ENCODE data around the gene PTPRG. TPM values are rescaled to one million over a fixed set of nuclear protein-coding genes. Genes with fewer than 3 reads are reported as not detected.
A peak's percentile ranks its signal among the peaks of the same experiment; 100 is the strongest.

Gene PTPRG
- polyA plus RNA-seq, 3 donors = not detected

- Histone ChIP-seq H3K9ac (ENCODE audit: insufficient read depth, low read length, poor library complexity, severe bottlenecking) (no peak overlapping the region), H3K4me1 (ENCODE audit: control insufficient read depth in 1 of 2, insufficient read depth in 2 of 2, low read length in 2 of 2) (peaks cover 5% of the 10 kb centered on the region in 2 donors), H2AFZ (ENCODE audit: insufficient read depth, low read depth, low read length, poor library complexity, severe bottlenecking) (no peak overlapping the region), H4K20me1 (ENCODE audit: insufficient read depth, low read length) (no peaks in the 10 kb centered on the region), H3K27ac (ENCODE audit: low read depth in 1 of 2, low read length in 2 of 2) (no peak overlapping the region), H3K27me3 (ENCODE audit: control insufficient read depth in 2 of 2, insufficient read depth in 2 of 2, low read length in 2 of 2) (peaks cover 40 to 77% of the 10 kb centered on the region in 2 donors), H3K4me2 (replicated peaks; ENCODE audit: extremely low read depth, low read length, poor library complexity, severe bottlenecking) (peak overlapping the region; percentile 68), H3K79me2 (ENCODE audit: insufficient read depth, low read length) (no peaks in the 10 kb centered on the region), H3K9me3 (replicated peaks in 1 of 2; ENCODE audit: control insufficient read depth in 1 of 2, insufficient read depth in 1 of 2, low read length in 2 of 2) (peaks cover 8 to 42% of the 10 kb centered on the region in 2 donors), H3K4me3 (replicated peaks in 1 of 3; ENCODE audit: low read depth in 2 of 3, low read length in 3 of 3) (peak overlapping the region in 1 of 3 experiments; percentile 62), H3K36me3 (replicated peaks in 1 of 2; ENCODE audit: control insufficient read depth in 1 of 2, insufficient read depth in 2 of 2, low read length in 2 of 2) (no peaks in the 10 kb centered on the region)
- Mint-ChIP-seq H3K4me3 (peak overlapping the region in 1 of 2 donors; percentile 87), H3K27ac (no peak overlapping the region), H3K27me3 (ENCODE audit: low read depth in 3 of 3) (peaks cover 65 to 79% (median 78%) of the 10 kb centered on the region in 3 donors), H3K36me3 (no peaks in the 10 kb centered on the region), H3K9me3 (peaks cover 0 to 22% (median 13%) of the 10 kb centered on the region in 7 donors), H3K4me1 (peaks cover 15% of the 10 kb centered on the region)
- TF ChIP-seq CTCF (IDR thresholded peaks at IDR 0.05) = no peak
- under 1% methylated on average over 61 of the region's 65 CpGs for WGBS (ENCODE audit: insufficient coverage)
- no peak for DNase-seq
- intact Hi-C loops (cut with micrococcal nuclease) = no loop called here
Observed at GRCh38 chr3:61562042-61562720, 810 bp downstream of the PTPRG start.

- H3K4me3 Mint-ChIP-seq = peak overlapping the region; percentile 38 to 87
- peaks cover 0 to 22% (median 13%) of the 10 kb centered on the region in 7 donors for H3K9me3 Mint-ChIP-seq
- no peak overlapping the region for H3K4me2 ChIP-seq (replicated peaks; ENCODE audit: extremely low read depth, low read length, poor library complexity, severe bottlenecking)
- no peak for DNase-seq
- H3K27me3 ChIP-seq (ENCODE audit: control insufficient read depth in 2 of 2, insufficient read depth in 2 of 2, low read length in 2 of 2) = peaks cover 40 to 76% of the 10 kb centered on the region in 2 donors
- TF ChIP-seq CTCF (IDR thresholded peaks at IDR 0.05) = no peak
- H3K4me3 ChIP-seq (replicated peaks in 1 of 3; ENCODE audit: low read depth in 2 of 3, low read length in 3 of 3) = no peak overlapping the region
- no peak overlapping the region for H3K9ac ChIP-seq (ENCODE audit: insufficient read depth, low read length, poor library complexity, severe bottlenecking)
- H3K27ac ChIP-seq (ENCODE audit: low read depth in 1 of 2, low read length in 2 of 2) = no peak overlapping the region
- H3K27me3 Mint-ChIP-seq (ENCODE audit: low read depth in 3 of 3) = peaks cover 65 to 79% (median 77%) of the 10 kb centered on the region in 3 donors
- H3K36me3 ChIP-seq (replicated peaks in 1 of 2; ENCODE audit: control insufficient read depth in 1 of 2, insufficient read depth in 2 of 2, low read length in 2 of 2) = no peaks in the 10 kb centered on the region
- peaks cover 8 to 41% of the 10 kb centered on the region in 2 donors for H3K9me3 ChIP-seq (replicated peaks in 1 of 2; ENCODE audit: control insufficient read depth in 1 of 2, insufficient read depth in 1 of 2, low read length in 2 of 2)
- peaks cover 15% of the 10 kb centered on the region for H3K4me1 Mint-ChIP-seq
- no peak overlapping the region for H3K27ac Mint-ChIP-seq
- intact Hi-C loops (cut with micrococcal nuclease) = no loop called here
- no peaks in the 10 kb centered on the region for H3K36me3 Mint-ChIP-seq
- H3K4me1 ChIP-seq (ENCODE audit: control insufficient read depth in 1 of 2, insufficient read depth in 2 of 2, low read length in 2 of 2) = peaks cover 5% of the 10 kb centered on the region in 2 donors
- 4% methylated on average over 41 of the region's 44 CpGs for WGBS (ENCODE audit: insufficient coverage)
- no peaks in the 10 kb centered on the region for H3K79me2 ChIP-seq (ENCODE audit: insufficient read depth, low read length)
- no peaks in the 10 kb centered on the region for H4K20me1 ChIP-seq (ENCODE audit: insufficient read depth, low read length)
- H2AFZ ChIP-seq (ENCODE audit: insufficient read depth, low read depth, low read length, poor library complexity, severe bottlenecking) = no peak overlapping the region
Observed at GRCh38 chr3:61562721-61563312, 1.4 kb downstream of the PTPRG start.
